ENCODE results near the gene PCSK5.
"Not testable (repeated sequence)": the region's sequence is repeated elsewhere in the genome, so short reads cannot be mapped to it uniquely, and the experiment has no call there.

PCSK5 gene

GRCh38 chr9:76321195-76321828, 430.8 kb downstream of the PCSK5 start:
- Histone ChIP-seq H3K27ac (no peak overlapping the region), H3K36me3 (no peaks in the 10 kb centered on the region), H3K4me1 (no peaks in the 10 kb centered on the region), H3K27me3 (no peaks in the 10 kb centered on the region), H3K4me2 (no peak overlapping the region), H3K4me3 (no peak overlapping the region), H3K9ac (no peak overlapping the region), H3K9me3 (replicated peaks in 1 of 11) (no peaks in the 10 kb centered on the region), H4K20me1 (no peaks in the 10 kb centered on the region)
- TF ChIP-seq Cebpa-rat (IDR thresholded peaks at IDR 0.05): no peak

- Histone ChIP-seq H3K36me3 (no peaks in the 10 kb centered on the region), H3K27ac (no peak overlapping the region), H4K20me1 (no peaks in the 10 kb centered on the region), H3K9me3 (replicated peaks in 1 of 11) (no peaks in the 10 kb centered on the region), H3K27me3 (no peaks in the 10 kb centered on the region), H3K4me3 (no peak overlapping the region), H3K4me1 (no peaks in the 10 kb centered on the region), H3K4me2 (no peak overlapping the region), H3K9ac (no peak overlapping the region)
- TF ChIP-seq Cebpa-rat (IDR thresholded peaks at IDR 0.05): no peak
Measured at GRCh38 chr9:76322810-76323209, 432.3 kb downstream of the PCSK5 start.

- Histone ChIP-seq H3K4me1 (no peaks in the 10 kb centered on the region), H3K27ac (no peak overlapping the region), H3K9ac (no peak overlapping the region), H3K4me2 (no peak overlapping the region), H3K36me3 (no peaks in the 10 kb centered on the region), H3K9me3 (replicated peaks in 1 of 11) (no peaks in the 10 kb centered on the region), H3K27me3 (no peaks in the 10 kb centered on the region), H3K4me3 (no peak overlapping the region), H4K20me1 (no peaks in the 10 kb centered on the region)
- TF ChIP-seq Cebpa-rat (IDR thresholded peaks at IDR 0.05): no peak
Measured at GRCh38 chr9:76323490-76323889, 433.0 kb downstream of the PCSK5 start.

GRCh38 chr9:76324030-76324429, 433.6 kb downstream of the PCSK5 start:
- H3K27ac ChIP-seq; H3K9me3 ChIP-seq (replicated peaks in 1 of 11); H3K36me3 ChIP-seq; H3K27me3 ChIP-seq; H3K9ac ChIP-seq; H3K4me1 ChIP-seq; H4K20me1 ChIP-seq; H3K4me2 ChIP-seq; H3K4me3 ChIP-seq: not testable (repeated sequence)

- H3K27ac ChIP-seq: no peak overlapping the region
- no peaks in the 10 kb centered on the region for H4K20me1 ChIP-seq
- H3K9me3 ChIP-seq (replicated peaks in 1 of 11): 0 out of 22 replicates have a peak, but pooled peaks cover 0 to 7% (median 0%) of the 10 kb centered on the region in 11 experiments
- H3K27me3 ChIP-seq: no peaks in the 10 kb centered on the region
- H3K36me3 ChIP-seq: no peaks in the 10 kb centered on the region
- no peak overlapping the region for H3K9ac ChIP-seq
- no peak overlapping the region for H3K4me3 ChIP-seq
- TF ChIP-seq Cebpa-rat (IDR thresholded peaks at IDR 0.05): no peak
- no peak overlapping the region for H3K4me2 ChIP-seq
- H3K4me1 ChIP-seq: no peaks in the 10 kb centered on the region
Measured at GRCh38 chr9:76330034-76330433, 439.6 kb downstream of the PCSK5 start.

- no peak overlapping the region for H3K4me2 ChIP-seq
Measured at GRCh38 chr9:76333388-76333787, 442.9 kb downstream of the PCSK5 start.

GRCh38 chr9:76333964-76334363, 443.5 kb downstream of the PCSK5 start:
- no peak overlapping the region for H3K27ac ChIP-seq
- no peaks in the 10 kb centered on the region for H4K20me1 ChIP-seq
- H3K4me1 ChIP-seq: no peaks in the 10 kb centered on the region
- no peak overlapping the region for H3K9ac ChIP-seq
- H3K4me3 ChIP-seq: no peak overlapping the region
- H3K36me3 ChIP-seq: no peaks in the 10 kb centered on the region
- H3K4me2 ChIP-seq: no peak overlapping the region
- no peak for TF ChIP-seq Cebpa-rat (IDR thresholded peaks at IDR 0.05)
- no peaks in the 10 kb centered on the region for H3K27me3 ChIP-seq
- 0 out of 22 replicates have a peak, but pooled peaks cover 0 to 7% (median 0%) of the 10 kb centered on the region in 11 experiments for H3K9me3 ChIP-seq (replicated peaks in 1 of 11)

More at GRCh38 chr9:76333388-76333787, 442.9 kb downstream of the PCSK5 start:
- TF ChIP-seq Cebpa-rat (IDR thresholded peaks at IDR 0.05): no peak
- H3K27ac ChIP-seq: no peak overlapping the region
- no peaks in the 10 kb centered on the region for H3K36me3 ChIP-seq
- no peaks in the 10 kb centered on the region for H3K27me3 ChIP-seq
- H3K9ac ChIP-seq: no peak overlapping the region
- no peaks in the 10 kb centered on the region for H3K4me1 ChIP-seq
- H3K9me3 ChIP-seq (replicated peaks in 1 of 11): 0 out of 22 replicates have a peak, but pooled peaks cover 0 to 7% (median 0%) of the 10 kb centered on the region in 11 experiments
- H3K4me3 ChIP-seq: no peak overlapping the region
- no peaks in the 10 kb centered on the region for H4K20me1 ChIP-seq

- H3K9ac ChIP-seq: no peak overlapping the region
- H3K4me2 ChIP-seq: no peak overlapping the region
- H3K4me3 ChIP-seq: no peak overlapping the region
- no peaks in the 10 kb centered on the region for H4K20me1 ChIP-seq
- no peaks in the 10 kb centered on the region for H3K4me1 ChIP-seq
- H3K27me3 ChIP-seq: no peaks in the 10 kb centered on the region
- H3K27ac ChIP-seq: no peak overlapping the region
- H3K36me3 ChIP-seq: no peaks in the 10 kb centered on the region
- no peak for TF ChIP-seq Cebpa-rat (IDR thresholded peaks at IDR 0.05)
- 0 out of 22 replicates have a peak, but pooled peaks cover 0 to 7% (median 0%) of the 10 kb centered on the region in 11 experiments for H3K9me3 ChIP-seq (replicated peaks in 1 of 11)
Measured at GRCh38 chr9:76336027-76336426, 445.6 kb downstream of the PCSK5 start.

- no peak overlapping the region for H3K9ac ChIP-seq
- no peak overlapping the region for H3K27ac ChIP-seq
- no peaks in the 10 kb centered on the region for H4K20me1 ChIP-seq
- H3K36me3 ChIP-seq: no peaks in the 10 kb centered on the region
- no peak for TF ChIP-seq Cebpa-rat (IDR thresholded peaks at IDR 0.05)
- H3K27me3 ChIP-seq: no peaks in the 10 kb centered on the region
- no peaks in the 10 kb centered on the region for H3K9me3 ChIP-seq (replicated peaks in 1 of 11)
- H3K4me3 ChIP-seq: no peak overlapping the region
- H3K4me1 ChIP-seq: no peaks in the 10 kb centered on the region
- no peak overlapping the region for H3K4me2 ChIP-seq
Measured at GRCh38 chr9:76338418-76338817, 447.9 kb downstream of the PCSK5 start.

- H3K4me1 ChIP-seq: no peaks in the 10 kb centered on the region
- H3K4me2 ChIP-seq: no peak overlapping the region
- H3K27me3 ChIP-seq: no peaks in the 10 kb centered on the region
- no peaks in the 10 kb centered on the region for H4K20me1 ChIP-seq
- H3K27ac ChIP-seq: no peak overlapping the region
- no peak for TF ChIP-seq Cebpa-rat (IDR thresholded peaks at IDR 0.05)
- no peaks in the 10 kb centered on the region for H3K36me3 ChIP-seq
- H3K4me3 ChIP-seq: no peak overlapping the region
- peaks cover 0 to 5% (median 0%) of the 10 kb centered on the region in 11 experiments; a peak in 1 of 22 replicates for H3K9me3 ChIP-seq (replicated peaks in 1 of 11)
- no peak overlapping the region for H3K9ac ChIP-seq
Measured at GRCh38 chr9:76341616-76342015, 451.1 kb downstream of the PCSK5 start.
